ENCODE results near the gene CBX7.

The CBX7 gene

DNA sequence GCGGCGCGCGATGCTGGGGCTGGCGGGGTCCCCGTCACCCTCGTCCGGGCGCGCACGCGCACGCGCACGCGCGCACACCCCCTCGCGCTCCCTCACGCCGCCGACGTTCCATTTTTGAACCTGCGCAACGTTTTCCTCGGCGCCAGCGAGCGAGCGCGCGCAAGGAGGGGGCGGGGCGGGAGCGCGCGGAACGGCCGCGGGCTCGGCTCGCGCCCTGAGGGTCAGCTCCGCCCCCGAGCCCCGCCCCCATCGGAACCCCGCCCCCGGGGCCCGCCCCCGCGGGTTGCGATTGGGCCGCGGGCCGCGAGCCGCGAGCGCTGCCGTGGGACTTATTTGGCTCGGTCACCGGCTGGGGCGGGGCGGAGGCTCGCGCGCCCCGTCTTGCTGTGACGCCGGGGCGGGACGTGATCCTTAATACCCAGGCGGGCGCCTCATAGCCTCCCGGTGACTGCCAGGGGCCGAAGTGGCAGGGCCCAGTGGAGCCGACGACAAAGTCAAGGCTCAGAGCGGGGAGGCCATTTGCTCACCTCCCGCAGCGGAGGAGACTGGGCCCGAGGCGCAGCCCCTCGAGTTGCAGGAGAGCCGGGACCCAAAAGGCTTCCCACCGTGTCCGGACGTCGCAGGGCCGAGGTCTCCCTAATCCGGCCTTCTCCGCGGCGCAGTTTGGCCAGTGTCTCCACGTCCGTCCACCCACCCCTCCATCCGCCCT is at the start of gene CBX7:
CBX7 (minus strand) TSS at position 170 of the 709 bp plus-strand sequence. CDS start 236 bp downstream, outside the sequence.
- DNase-seq = peak; percentile 97

DNA sequence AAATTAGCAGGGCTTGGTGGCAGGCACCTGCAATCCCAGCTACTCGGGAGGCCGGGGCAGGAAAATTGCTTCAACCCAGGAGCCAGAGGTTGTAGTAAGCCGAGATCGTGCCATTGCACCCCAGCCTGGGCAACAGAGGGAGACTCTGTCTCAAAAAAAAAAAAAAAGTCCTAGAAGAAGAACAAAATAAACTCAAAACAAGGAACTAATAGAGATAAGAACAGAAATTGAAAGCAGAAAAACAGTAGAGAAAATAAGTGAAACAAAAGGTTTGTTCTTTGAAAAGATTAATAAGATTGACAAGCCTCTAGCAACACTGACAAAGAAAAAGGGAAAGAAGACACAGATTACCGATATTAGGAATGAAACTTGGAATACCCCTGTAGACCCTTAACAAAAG is 45.1 kb upstream of the CBX7 start:
- no peak for DNase-seq

DNA sequence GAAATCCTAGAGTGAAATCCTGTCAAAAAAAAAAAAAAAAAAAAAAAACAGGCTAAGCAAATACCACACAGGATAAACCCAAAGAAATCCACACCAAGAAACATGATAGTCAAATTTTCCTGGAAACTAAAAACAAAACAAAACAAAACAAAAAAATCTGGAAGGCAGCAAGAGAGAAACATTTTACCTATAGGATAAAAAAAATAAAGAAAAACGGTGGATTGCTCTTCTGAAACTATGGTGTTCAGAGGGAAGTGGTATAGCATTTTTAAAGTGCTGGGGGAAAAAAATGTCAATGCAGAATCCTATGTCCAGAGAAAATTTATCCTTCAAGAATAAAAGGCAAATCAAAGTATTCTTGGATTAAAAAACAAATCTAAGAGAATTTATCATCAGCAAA is 41.6 kb upstream of the CBX7 start:
- no peak for DNase-seq

DNA sequence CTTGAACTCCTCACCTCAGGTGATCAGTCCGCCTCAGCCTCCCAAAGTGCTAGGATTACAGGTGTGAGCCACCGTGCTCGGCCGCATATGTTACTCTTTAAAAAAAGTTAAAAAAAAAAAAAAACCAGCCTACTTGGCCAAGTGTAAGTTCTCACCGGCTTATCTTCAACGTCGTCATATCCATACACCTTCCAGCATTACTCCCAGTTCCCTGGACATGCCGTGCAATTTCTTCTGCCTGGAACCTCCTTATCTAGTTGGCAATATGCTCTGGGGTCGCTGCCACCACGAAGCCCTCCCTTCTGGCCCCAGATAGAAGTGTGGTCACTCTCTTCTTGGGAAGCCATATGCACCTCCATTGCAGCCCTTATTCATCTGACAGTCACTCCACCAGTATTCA is 36.3 kb upstream of the CBX7 start:
- no peak for DNase-seq

DNA sequence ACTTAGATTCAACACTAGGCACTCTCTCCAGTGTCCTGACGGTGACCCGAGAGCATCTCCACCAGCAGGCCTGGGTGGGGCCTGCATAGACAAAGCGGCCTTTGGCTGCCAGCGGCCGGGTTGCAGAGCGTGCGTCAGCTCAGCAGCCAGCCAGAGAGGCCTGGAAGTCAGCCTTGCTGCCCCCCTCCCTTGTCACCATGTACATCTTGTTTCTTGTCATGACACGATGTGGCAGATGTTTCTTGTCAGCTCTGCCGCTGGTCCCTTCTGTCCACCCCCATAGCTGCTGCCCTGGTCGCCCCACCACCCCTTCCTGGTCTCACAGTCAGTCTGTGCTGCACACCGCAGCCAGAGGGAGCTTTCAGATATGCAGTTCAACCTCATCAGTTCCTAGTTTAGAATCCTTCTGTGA is 33.1 kb upstream of the CBX7 start:
- DNase-seq = no peak

DNA sequence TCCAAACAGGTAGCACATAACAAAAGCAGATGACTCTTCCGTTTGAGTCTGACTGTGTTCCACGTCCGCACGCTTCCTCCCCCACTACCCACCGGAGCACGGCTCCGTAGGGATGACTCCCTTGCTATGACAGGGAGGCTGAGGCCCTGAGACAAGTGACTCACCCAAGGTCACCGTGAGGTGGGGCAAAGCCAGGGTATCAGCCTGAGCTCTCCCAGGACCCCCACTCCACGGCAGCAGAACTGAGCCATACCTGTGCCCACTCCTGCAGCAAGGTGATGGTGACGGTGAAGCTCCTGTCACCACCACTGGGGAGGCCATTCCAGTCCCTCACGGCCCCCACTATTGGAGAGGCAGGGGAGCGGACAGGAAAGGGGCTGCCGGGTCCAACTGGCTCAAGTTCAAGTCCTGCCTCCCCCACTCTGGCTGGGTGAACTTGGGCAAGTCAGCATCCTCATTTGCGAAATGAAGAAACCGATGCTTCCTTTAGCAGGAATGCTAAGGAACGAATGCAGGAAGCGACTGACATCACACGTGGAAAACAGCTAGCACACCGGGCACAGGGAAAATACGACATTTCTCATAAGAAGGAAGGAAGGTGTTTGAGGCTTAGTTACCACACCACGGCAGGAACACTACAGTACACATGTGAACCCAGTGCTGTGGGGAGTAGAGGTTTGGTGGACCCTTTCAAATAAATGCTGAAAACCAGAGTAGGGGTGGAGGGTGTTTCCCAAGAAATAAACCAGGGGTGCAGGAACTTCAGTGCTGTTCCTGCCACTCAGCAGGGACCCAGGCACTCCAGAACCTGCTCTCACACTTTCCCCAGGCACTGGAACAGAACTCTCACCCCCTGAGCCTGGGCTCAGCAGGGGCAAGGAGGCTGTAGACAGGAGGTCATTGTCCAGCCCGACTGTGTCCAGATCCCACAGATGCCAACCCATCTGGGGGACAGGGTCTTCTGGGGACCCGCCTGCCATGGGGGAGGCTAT is 32.4 kb upstream of the CBX7 start:
- DNase-seq = no peak

DNA sequence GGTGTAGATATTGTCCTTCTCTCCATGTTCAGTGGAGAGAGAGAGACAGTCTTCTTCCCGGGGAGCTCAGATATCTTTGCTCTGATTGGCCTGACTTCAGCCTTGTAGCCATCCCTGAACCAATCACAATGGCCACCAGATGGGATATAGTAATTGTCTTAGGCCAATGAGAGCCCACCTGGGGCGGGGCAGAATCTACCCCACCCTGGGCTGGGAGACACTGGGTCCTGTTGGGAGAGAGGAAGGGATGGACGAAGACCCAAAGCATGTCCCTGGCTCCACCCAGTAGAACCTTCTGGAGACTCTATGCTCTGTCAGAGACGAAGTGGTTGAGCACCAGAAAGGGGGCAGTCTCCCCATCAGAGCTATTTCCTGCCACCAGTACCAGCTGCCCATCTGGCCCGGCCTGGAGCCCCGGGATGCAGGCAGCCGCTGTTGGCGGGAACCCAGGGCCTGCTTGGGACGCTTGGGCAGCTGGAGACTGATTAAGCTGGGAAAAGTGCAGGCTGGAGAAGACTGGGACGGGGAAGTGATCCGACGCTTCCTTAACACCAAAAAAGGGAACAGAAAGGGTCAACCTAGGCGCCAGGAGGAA is 31.6 kb upstream of the CBX7 start:
- no peak for DNase-seq

DNA sequence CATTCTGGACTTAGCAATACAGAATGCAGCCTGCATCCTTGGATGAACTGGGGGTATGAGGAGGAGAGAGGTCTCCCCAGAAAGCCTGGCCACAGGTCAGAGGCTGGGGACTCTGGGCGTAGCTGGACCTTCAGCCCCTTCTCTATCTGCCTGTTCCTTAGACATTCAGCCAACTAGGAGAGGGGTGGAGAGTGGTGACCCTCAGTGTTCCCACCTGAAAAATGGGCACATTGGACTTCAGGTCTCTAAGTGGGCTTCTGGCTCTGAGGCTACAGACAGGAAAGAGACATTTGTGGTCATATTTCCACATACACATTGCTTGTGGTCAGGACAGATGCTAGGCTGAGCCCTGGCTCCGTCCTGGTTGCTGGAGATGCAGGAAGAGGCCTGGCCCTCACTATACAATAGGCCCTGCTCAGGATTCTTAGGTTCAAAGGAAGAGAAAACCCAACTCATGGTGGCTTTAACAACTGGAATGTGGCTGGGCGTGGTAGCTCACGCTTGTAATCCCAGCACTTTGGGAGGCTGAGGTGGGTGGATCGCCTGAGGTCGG is 30.1 kb upstream of the CBX7 start:
- DNase-seq = no peak

DNA sequence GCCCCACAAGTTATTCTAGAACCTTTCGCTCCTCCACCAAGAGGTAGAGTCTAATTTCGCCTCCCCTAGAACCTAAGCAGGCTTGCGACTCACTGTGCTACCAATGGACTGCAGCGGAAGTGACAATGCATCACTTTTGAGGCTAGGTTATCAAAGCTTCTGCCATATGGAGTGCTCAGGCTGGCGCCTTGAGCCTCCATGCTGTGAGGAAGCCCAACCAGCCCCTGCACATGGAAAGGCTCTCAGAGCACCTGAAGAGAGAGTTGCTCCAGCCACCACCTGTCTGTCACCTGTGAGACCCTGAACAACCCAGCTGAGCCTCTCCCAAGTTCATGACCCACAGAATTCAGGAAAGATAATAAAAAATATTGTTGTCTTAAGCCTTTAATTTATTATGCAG is 29.3 kb upstream of the CBX7 start:
- DNase-seq = no peak

DNA sequence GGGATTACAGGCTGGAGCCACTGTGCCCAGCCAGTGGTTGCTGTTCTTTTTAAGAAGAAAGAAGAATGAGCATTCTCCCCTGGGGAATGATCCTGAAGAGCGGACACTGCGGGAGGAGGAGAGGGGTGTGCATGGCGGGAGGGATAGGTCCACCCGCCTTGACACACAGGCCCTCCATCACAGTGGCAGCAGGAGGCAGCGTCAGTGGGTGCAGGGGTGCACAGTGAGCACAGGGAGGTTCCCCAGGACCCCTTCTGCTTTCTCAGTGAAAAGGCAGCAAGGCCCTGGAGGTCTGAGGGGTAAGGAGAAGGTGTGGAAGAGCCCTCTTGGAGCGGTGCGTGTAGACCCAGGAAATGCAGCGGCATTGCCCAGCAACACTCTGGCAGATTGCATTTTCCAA is 28.9 kb upstream of the CBX7 start:
- DNase-seq = no peak

DNA sequence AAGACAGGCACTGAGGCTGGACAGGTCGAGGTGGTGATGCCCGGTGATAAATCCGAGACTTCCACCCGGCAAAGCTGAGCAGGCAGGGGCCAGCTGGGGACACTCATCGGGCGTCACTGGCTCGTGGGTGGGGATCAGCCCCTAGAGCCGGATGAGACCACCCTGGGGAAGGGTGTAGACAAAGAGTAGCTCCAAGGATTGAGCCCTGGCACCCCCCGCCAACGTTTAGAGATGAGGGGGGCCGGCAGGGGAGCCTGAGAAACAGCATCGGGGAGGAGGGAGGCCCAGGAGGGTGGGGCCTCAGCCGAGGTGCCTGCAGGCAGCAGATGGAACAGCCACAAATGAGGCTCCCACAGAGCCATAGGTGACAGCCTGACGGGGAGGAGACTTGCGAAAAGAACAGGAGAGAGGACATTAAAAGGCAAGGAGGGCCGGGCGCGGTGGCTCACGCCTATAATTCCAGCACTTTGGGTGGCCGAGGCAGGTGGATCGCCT is 27.4 kb upstream of the CBX7 start:
- no peak for DNase-seq

DNA sequence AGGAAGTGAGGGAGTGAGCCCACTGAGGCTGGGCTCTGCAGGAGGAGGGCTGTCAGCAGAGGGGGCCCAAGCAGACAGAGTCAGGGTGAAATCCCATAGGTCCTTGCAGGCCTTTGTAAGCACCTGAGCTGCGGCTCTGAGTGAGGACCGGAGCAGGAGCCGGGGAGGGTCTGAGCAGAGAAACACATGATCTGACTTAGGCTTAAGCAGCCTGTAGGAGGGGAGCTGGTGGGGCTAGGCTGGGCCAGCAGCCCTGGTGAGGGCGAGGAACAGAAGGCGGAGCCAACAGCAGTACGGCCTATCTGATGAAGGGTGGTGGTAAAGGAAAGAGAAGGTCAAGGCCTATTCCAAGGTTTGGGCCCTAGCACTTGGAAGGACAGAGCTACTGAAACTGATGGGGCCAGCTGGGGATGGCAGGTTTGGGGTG is 26.9 kb upstream of the CBX7 start:
- no peak for DNase-seq

DNA sequence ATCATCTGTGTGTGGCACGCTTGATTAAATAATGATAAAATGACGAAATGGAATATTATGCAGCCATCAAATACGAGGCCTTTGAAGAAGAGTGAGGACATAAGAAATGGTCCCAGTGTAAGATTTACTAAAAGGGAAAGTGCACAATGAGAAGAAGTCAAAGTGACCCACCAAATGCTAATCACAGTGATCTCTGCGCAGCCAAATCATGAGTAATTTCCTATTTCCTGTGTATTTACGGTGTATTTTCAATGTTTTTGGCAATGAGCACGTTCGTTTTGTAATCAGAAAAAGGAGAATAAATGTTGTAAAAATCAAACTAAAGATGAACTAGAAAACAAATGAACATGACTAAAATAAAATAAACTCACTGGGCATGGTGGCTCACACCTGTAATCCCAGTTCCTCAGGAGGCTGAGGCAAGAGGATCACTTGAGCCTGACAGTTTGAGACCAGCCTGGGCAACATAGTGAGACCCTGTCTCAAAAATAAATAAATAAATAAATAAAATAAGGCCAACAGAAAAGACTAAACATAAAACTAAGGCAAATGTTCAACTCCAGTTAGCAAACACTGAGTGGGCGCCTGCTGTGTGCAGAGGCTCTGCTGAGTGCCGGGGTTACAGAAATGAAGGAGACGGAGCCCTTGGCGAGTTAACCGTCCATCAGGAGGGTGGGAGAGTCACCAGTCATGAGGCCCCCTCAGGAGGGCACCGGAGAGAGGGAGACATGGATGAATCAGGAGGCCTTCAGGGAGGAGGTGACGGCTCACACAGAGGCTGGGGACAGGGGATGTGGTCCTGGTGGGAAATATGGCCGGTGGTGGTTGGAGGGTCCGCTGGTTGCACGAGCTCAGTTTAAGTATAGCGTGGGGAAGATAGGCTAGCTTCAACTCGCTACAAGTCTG is 26.0 kb upstream of the CBX7 start:
- DNase-seq = no peak

DNA sequence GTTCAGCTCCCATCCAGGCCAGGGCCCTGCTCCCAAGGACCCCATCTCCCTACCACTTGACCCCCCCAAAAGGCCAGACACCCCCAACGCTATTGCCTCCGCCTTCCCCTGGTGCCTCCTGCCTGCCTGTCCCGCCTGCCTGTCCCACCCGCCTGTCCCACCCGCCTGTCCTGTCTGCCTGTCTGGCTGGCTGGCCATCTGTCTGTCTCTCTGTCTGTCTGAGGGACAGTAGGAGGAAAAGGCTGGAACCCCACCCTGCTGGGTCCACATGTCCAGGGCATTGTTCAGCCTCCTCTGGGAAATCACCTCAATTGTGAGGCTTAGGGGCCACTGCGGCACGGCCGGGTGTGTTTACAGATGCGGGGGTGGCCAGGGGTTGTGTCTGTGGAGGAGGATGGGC is 25.3 kb upstream of the CBX7 start:
- DNase-seq = no peak

DNA sequence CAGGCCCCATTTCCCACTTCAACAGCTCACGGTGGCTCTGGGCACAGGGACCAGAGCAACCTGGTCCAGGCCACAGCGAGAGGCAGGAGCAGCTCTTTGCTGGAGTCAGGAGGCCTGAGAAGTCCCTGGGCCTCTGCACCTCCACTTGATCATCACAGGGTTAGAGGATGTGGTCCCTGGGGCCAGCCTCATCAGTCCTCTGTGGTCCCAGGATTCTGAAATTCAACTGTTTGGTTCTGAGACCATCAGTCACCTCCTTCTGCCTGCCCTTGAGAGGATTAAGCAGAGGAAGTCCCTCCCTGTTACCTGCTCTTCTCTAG is 24.9 kb upstream of the CBX7 start:
- no peak for DNase-seq

DNA sequence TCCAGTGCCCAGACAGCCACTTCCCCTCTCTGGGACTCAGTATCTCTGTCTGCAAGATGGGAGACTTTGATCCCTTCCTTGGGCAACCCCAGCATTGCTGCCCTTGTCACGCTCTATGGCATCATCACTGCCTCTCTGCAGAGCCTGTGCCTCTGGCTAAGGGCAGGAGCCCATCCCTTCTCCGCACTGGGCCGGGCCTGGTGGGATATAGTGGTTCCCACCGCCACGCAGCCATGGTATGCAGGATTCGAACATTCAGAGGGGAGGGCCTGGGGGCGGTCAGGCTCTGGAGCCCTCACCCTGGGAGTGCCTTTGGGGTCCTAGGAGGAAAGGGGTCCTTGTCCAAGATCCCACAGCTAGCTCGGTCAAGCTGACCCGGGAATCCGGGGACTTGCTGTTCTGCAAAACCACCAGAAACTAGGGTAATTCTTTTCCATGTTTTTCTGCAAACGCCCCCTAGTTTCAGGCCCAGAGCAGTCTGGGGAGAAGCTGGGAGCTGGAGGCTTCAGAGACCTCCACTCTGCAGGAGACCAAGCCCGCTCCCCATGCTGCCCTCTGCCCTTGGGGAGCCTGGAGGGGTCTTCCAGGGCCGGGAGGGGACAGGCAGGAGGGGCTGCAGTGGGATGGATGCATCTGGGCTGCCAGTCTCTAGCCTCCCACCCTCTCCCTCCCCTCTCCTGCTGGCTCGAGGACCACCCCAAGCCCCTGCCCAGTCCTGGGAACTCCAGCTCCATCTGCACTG is 24.4 kb upstream of the CBX7 start:
- DNase-seq = no peak

DNA sequence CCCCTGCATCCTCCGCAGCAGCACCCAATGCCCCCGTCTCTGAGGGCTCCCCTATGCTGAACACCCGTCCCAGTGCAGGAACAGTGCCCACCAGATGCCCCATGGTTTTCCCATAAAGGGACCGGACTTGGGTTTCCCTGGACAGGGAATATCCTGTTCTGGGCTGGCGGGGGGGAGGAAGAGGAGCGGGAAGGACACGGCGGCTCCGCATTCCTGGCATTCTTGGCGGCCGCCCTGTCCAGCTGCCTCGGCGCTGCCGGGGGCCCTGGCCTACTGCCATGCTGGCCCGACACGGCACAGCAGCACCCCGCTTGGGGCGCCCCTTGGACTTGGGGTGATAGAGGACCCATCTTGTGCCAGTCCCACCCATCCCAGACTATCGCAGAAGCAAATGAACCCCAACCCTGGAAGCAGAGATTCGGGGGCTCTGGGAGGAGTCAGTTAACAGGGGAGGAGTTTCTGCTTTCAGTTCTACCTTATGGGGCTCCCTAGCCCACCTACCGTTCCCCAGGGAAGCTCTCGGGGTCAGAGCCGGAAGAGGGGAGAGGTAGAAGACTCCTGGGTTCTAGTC is 23.7 kb upstream of the CBX7 start:
- DNase-seq = no peak

DNA sequence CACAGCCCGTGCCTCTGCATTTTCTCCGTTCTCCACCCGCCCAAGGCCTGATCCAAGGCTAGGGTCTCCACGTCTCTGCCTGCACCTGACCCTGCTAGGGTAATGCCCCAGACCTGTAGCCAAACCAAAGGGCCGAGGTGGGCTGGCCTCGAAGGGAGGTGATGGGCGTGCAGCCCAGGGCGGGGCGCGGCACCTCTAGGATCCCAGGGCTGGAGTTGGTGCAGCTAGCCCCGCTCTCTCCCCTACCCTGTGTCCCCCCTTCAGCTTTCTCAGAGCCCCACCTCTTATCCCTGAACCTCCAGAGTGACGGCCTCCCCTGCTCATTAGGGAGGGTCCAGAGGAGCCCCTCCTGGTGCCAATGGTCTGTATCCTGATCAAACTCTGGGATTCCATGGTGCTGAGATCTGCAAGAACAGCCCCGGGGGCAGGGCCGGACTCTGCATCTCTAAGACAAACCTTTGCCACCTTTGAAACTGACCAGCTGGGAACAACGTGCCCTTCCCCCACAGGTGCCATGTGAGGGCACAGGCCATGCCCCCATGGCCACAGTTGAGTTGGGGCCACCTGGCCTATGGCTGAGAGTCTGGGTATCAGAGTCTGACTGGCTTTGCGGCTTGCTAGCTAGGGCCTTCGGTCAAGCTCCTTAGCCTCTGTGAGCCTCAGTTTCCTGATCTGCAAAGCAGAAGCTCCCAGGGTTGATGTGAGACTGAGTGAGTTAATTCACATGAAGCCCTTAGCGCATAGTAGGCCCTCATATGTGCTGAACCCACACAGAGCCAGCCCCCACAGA is 23.1 kb upstream of the CBX7 start:
- DNase-seq = no peak

DNA sequence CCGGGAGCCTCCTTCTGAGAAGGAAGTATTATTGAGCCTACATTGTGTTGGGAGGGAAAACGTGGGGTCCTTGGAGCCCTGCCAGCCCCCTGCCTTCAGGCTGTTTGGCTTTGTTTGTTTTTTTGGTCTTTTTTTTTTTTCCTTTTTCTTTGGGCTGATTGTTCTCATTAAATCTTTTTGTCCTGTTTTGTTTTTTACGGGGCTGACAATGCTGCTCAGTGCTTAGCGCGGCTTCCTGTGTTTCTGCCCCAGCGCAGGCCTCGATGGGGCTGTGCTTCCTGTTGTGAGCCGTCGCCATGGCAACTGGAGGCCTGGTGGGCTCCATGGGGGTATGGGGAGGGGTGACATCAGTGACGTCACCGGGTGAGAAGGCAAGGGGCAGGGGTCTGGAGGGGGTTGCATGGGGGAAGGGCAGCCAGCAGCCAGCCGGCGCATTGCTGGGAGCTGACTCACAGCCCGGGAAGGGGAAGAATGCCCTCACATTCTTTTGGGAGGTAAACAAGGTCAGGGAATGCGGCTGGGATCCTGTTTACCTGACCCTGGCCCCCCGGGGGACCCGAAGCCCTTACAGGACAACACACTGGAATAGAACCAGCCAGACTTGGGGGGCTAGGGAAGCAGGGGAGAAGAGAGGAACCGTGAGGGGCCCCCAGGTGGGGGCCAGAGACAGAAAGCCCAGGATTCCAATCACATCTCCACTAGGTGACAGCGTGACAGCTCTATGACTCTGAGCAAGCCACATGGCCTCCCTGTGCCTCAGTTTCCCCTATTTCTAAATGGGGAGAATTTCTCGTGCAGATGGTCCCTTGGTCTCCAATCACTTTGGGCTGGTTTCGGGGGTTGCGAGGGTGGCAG is 22.2 kb upstream of the CBX7 start:
- peak; percentile 81 for DNase-seq
